Neuronal stem cell (in vitro differentiated cells): Measurements from ENCODE around the gene PLEKHA6.

Source experiments
- DNase-seq: peaks from one replicate; pipeline ENCODE4 v3.0.0-alpha.2; 2013; ENCODE audit warnings: low spot score
- H2AFZ ChIP-seq: one replicate; pipeline ENCODE4 v1.6.1; 2013; ENCODE audit warnings: mild to moderate bottlenecking, low read length, inconsistent platforms
- H2AK5ac ChIP-seq: 2 replicates; pipeline ENCODE4 v1.6.1; 2013; ENCODE audit warnings: low read depth, mild to moderate bottlenecking, inconsistent platforms, low read length, moderate library complexity, mixed read lengths
- H2BK120ac ChIP-seq: 2 replicates; pipeline ENCODE4 v1.6.1; 2013; ENCODE audit warnings: low read depth, mild to moderate bottlenecking, inconsistent platforms, low read length, moderate library complexity, mixed read lengths
- H2BK12ac ChIP-seq: one replicate; pipeline ENCODE4 v1.6.1; 2013; ENCODE audit warnings: low read length, inconsistent platforms
- H2BK15ac ChIP-seq: 2 replicates; pipeline ENCODE4 v1.6.1; 2013; ENCODE audit warnings: mild to moderate bottlenecking, low read length, inconsistent platforms, mixed read lengths
- H2BK5ac ChIP-seq: one replicate; pipeline ENCODE4 v1.6.1; 2013; ENCODE audit warnings: inconsistent platforms, mild to moderate bottlenecking, low read length, moderate library complexity
- H3K14ac ChIP-seq: one replicate; pipeline ENCODE4 v1.6.1; 2013; ENCODE audit warnings: low read length, inconsistent platforms
- H3K18ac ChIP-seq: 2 replicates; pipeline ENCODE4 v1.6.1; 2013; ENCODE audit warnings: low read length, inconsistent platforms
- H3K23ac ChIP-seq: 2 replicates; pipeline ENCODE4 v1.6.1; 2013; ENCODE audit warnings: low read depth, mild to moderate bottlenecking, mixed read lengths, low read length, inconsistent platforms; ENCODE audit not compliant: poor library complexity
- H3K27ac ChIP-seq: replicated peaks from 3 replicates; pipeline ENCODE4 v1.5.1; 2013; ENCODE audit warnings: low read length, inconsistent platforms
- H3K27me3 ChIP-seq, 3 experiments: 2 replicates each; pipeline ENCODE4 v1.6.1; 2013; ENCODE audit warnings: low read length in 3 of 3, mild to moderate bottlenecking in 2 of 3, inconsistent platforms in 1 of 3, low read depth in 1 of 3, mixed read lengths in 1 of 3, moderate library complexity in 1 of 3; ENCODE audit not compliant: control insufficient read depth in 3 of 3, insufficient read depth in 3 of 3
- H3K36me3 ChIP-seq, 2 donors: replicated peaks in 1 of 2; 2 replicates each; pipeline ENCODE4 v1.6.1; 2013; ENCODE audit warnings: low read length in 2 of 2; ENCODE audit not compliant: control insufficient read depth in 2 of 2, insufficient read depth in 2 of 2
- H3K4ac ChIP-seq: 2 replicates; pipeline ENCODE4 v1.6.1; 2013; ENCODE audit warnings: inconsistent platforms, mild to moderate bottlenecking, low read length, moderate library complexity
- H3K4me1 ChIP-seq, 2 donors: 1 replicate in 1 of 2; 2 replicates in 1 of 2; pipeline ENCODE4 v1.6.1; 2013; ENCODE audit warnings: low read length in 2 of 2, low read depth in 1 of 2; ENCODE audit not compliant: control insufficient read depth in 2 of 2, insufficient read depth in 1 of 2
- H3K4me2 ChIP-seq: one replicate; pipeline ENCODE4 v1.6.1; 2013; ENCODE audit warnings: mild to moderate bottlenecking, low read length, inconsistent platforms; ENCODE audit not compliant: insufficient read depth, poor library complexity, severe bottlenecking
- H3K4me3 ChIP-seq, 2 donors: 2 replicates each; pipeline ENCODE4 v1.5.1; 2013; ENCODE audit warnings: low read length in 2 of 2, mild to moderate bottlenecking in 2 of 2, inconsistent platforms in 1 of 2, moderate library complexity in 1 of 2
- H3K79me1 ChIP-seq: one replicate; pipeline ENCODE4 v1.6.1; 2013; ENCODE audit warnings: low read depth, mild to moderate bottlenecking, inconsistent platforms, low read length, moderate library complexity
- H3K9ac ChIP-seq: one replicate; pipeline ENCODE4 v1.6.1; 2013; ENCODE audit warnings: mild to moderate bottlenecking, low read depth, low read length, inconsistent platforms; ENCODE audit not compliant: poor library complexity
- H3K9me3 ChIP-seq, 2 donors: replicated peaks in 1 of 2; 2 replicates each; pipeline versions ENCODE3 to v1.6.1; 2013; ENCODE audit warnings: low read length in 2 of 2, mild to moderate bottlenecking in 2 of 2, inconsistent platforms in 1 of 2, low read depth in 1 of 2, mixed read lengths in 1 of 2, moderate library complexity in 1 of 2; ENCODE audit not compliant: control insufficient read depth in 2 of 2, insufficient read depth in 1 of 2
- H4K8ac ChIP-seq: one replicate; pipeline ENCODE4 v1.6.1; 2013; ENCODE audit warnings: low read depth, mild to moderate bottlenecking, inconsistent platforms, low read length, moderate library complexity
- H4K91ac ChIP-seq: one replicate; pipeline ENCODE4 v1.6.1; 2013; ENCODE audit warnings: low read length, low read depth, mild to moderate bottlenecking, inconsistent platforms; ENCODE audit not compliant: poor library complexity
- WGBS, 2 donors: extraction: QIAGEN DNeasy Blood & Tissue Kit; methylation state at CpG; one replicate each; pipeline ENCODE4 v1.1.7; 2013; ENCODE audit warnings: missing lambda C conversion rate in 2 of 2, mixed read lengths in 1 of 2; ENCODE audit not compliant: insufficient read length in 2 of 2, insufficient replicate concordance in 1 of 2; ENCODE audit errors: extremely low coverage in 2 of 2; 5-methylcytosine and 5-hydroxymethylcytosine counted together

The PLEKHA6 gene

GRCh38 chr1:204350312-204350711, 9.4 kb downstream of the PLEKHA6 start:
- Histone ChIP-seq H2BK5ac (no peak overlapping the region), H2BK12ac (no peak overlapping the region), H3K9ac (no peak overlapping the region), H3K79me1 (no peaks in the 10 kb centered on the region), H2AFZ (peak overlapping the region; percentile 55), H2BK120ac (no peak overlapping the region), H2AK5ac (no peak overlapping the region), H2BK15ac (no peak overlapping the region), H3K4me3 (peak overlapping the region in 1 of 2 donors; percentile 45), H4K91ac (no peak overlapping the region), H3K23ac (no peak overlapping the region), H3K4ac (no peak overlapping the region), H3K4me2 (no peak overlapping the region), H3K27me3 (peaks cover 0 to 7% (median 0%) of the 10 kb centered on the region in 3 experiments), H4K8ac (no peak overlapping the region), H3K27ac (no peak overlapping the region), H3K9me3 (no peaks in the 10 kb centered on the region), H3K14ac (no peak overlapping the region), H3K36me3 (no peaks in the 10 kb centered on the region), H3K4me1 (peaks cover 15 to 47% of the 10 kb centered on the region in 2 donors), H3K18ac (no peak overlapping the region)
- no peak for DNase-seq
- WGBS, 2 donors, result no CpG with 5 or more reads among the region's 6 CpGs

GRCh38 chr1:204349602-204350001, 10.1 kb downstream of the PLEKHA6 start:
- H3K9me3 ChIP-seq, result no peaks in the 10 kb centered on the region
- H4K91ac ChIP-seq, result no peak overlapping the region
- H2BK12ac ChIP-seq, result no peak overlapping the region
- peaks cover 0 to 11% (median 0%) of the 10 kb centered on the region in 3 experiments for H3K27me3 ChIP-seq
- peak overlapping the region in 1 of 2 donors; percentile 45 for H3K4me3 ChIP-seq
- no peak overlapping the region for H2AFZ ChIP-seq
- no peaks in the 10 kb centered on the region for H3K79me1 ChIP-seq
- no peak overlapping the region for H3K4me2 ChIP-seq
- H3K14ac ChIP-seq, result no peak overlapping the region
- no peak for DNase-seq
- H3K9ac ChIP-seq, result no peak overlapping the region
- no peak overlapping the region for H2BK15ac ChIP-seq
- H2BK5ac ChIP-seq, result no peak overlapping the region
- H3K23ac ChIP-seq, result no peak overlapping the region
- H2AK5ac ChIP-seq, result no peak overlapping the region
- H3K36me3 ChIP-seq, result no peaks in the 10 kb centered on the region
- WGBS, 2 donors, result no CpG with 5 or more reads among the region's 7 CpGs
- H2BK120ac ChIP-seq, result no peak overlapping the region
- H4K8ac ChIP-seq, result no peak overlapping the region
- no peak overlapping the region for H3K4ac ChIP-seq
- no peak overlapping the region for H3K18ac ChIP-seq
- H3K27ac ChIP-seq, result no peak overlapping the region
- H3K4me1 ChIP-seq, result peaks cover 15 to 50% of the 10 kb centered on the region in 2 donors

GRCh38 chr1:204348722-204349121, 11.0 kb downstream of the PLEKHA6 start:
- no peak overlapping the region for H3K27ac ChIP-seq
- no peak overlapping the region for H3K4me2 ChIP-seq
- peaks cover 15 to 50% of the 10 kb centered on the region in 2 donors for H3K4me1 ChIP-seq
- no peak overlapping the region for H3K9ac ChIP-seq
- peak overlapping the region; percentile 21 to 38 for H3K4me3 ChIP-seq
- H3K18ac ChIP-seq, result no peak overlapping the region
- H2BK120ac ChIP-seq, result no peak overlapping the region
- H2BK5ac ChIP-seq, result no peak overlapping the region
- H4K91ac ChIP-seq, result no peak overlapping the region
- no peaks in the 10 kb centered on the region for H3K36me3 ChIP-seq
- H3K9me3 ChIP-seq, result no peaks in the 10 kb centered on the region
- no peaks in the 10 kb centered on the region for H3K79me1 ChIP-seq
- H2BK12ac ChIP-seq, result no peak overlapping the region
- H2BK15ac ChIP-seq, result no peak overlapping the region
- no peak for DNase-seq
- no peak overlapping the region for H3K14ac ChIP-seq
- no peak overlapping the region for H3K23ac ChIP-seq
- WGBS, 2 donors, result no CpG with 5 or more reads among the region's 6 CpGs
- H2AFZ ChIP-seq, result peak overlapping the region; percentile 1
- H3K27me3 ChIP-seq, result peaks cover 0 to 13% (median 0%) of the 10 kb centered on the region in 3 experiments
- H3K4ac ChIP-seq, result no peak overlapping the region
- no peak overlapping the region for H4K8ac ChIP-seq
- H2AK5ac ChIP-seq, result no peak overlapping the region

GRCh38 chr1:204348242-204348641, 11.5 kb downstream of the PLEKHA6 start:
- no CpG with 5 or more reads among the region's 6 CpGs for WGBS, 2 donors
- no peak overlapping the region for H4K8ac ChIP-seq
- no peak overlapping the region for H3K9ac ChIP-seq
- H3K14ac ChIP-seq, result no peak overlapping the region
- H3K23ac ChIP-seq, result no peak overlapping the region
- H2AFZ ChIP-seq, result peak overlapping the region; percentile 33
- H3K4me3 ChIP-seq, result peak overlapping the region; percentile 21 to 29
- no peak overlapping the region for H4K91ac ChIP-seq
- no peak overlapping the region for H2BK120ac ChIP-seq
- no peak overlapping the region for H3K27ac ChIP-seq
- no peak overlapping the region for H2BK5ac ChIP-seq
- no peaks in the 10 kb centered on the region for H3K79me1 ChIP-seq
- H2AK5ac ChIP-seq, result no peak overlapping the region
- H3K4me2 ChIP-seq, result no peak overlapping the region
- H3K27me3 ChIP-seq, result peaks cover 0 to 18% (median 0%) of the 10 kb centered on the region in 3 experiments
- H3K4ac ChIP-seq, result no peak overlapping the region
- H3K4me1 ChIP-seq, result peaks cover 15 to 53% of the 10 kb centered on the region in 2 donors
- no peak overlapping the region for H3K18ac ChIP-seq
- no peak overlapping the region for H2BK12ac ChIP-seq
- no peaks in the 10 kb centered on the region for H3K36me3 ChIP-seq
- H3K9me3 ChIP-seq, result no peaks in the 10 kb centered on the region
- H2BK15ac ChIP-seq, result no peak overlapping the region
- DNase-seq, result no peak
